Stimulated activated CD8-positive, alpha-beta memory T cell treated with anti-CD3 and anti-CD28 coated beads, Interleukin-7, amount 100 ng/mL, for 48 hours (primary cell): ENCODE measurements around the gene RASA2.
"Not testable (repeated sequence)": the region's sequence is repeated elsewhere in the genome, so short reads cannot be mapped to it uniquely, and the experiment has no call there.

Experiments used
- DNase-seq, 2 donors: peaks; one replicate each; pipeline ENCODE4 v3.0.0-alpha.2; 2020; ENCODE audit warnings: low read depth in 1 of 2; ENCODE audit errors: extremely low read depth in 1 of 2

The RASA2 gene

DNA sequence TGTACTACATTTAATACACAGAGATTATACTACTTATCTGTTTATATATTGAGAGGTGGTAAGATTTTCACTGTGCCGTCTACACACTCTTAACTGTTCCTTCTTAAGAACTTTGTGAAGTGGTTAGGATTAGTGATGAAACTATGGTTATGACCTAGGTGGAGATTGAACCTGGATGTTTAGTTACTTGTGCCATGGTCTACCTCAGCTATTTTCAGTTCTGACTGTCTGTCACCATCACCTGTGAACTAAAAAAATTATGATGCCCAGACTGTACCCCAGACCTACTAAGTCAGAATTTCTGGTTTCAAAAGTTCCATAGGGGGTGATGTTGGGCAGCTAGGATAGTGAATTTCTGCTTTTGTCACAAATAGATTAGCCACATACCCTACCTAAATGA is 6.4 kb downstream of the RASA2 start:
- no peak for DNase-seq

DNA sequence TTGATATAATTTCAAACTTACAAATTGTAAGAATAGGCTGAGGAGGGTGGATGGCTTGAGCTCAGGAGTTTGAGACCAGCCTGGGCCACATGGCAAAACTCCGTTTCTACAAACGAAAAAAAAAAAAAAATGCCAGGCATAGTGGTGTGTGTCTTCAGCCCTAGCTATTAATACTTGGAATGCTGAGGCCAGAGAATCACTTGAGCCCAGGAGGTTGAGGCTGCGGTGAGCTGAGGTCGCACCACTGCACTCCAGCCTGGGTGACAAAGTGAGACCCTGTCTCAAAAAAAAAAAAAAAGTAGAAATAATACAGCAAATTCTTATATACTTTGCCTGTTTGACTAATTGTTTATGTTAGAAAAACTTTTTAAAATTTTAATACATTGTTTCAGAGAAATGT is 10.8 kb downstream of the RASA2 start:
- not testable (repeated sequence) for DNase-seq

- DNase-seq, result peak; percentile 70 to 78
Observed at GRCh38 chr3:141498598-141499223, 11.9 kb downstream of the RASA2 start.

DNA sequence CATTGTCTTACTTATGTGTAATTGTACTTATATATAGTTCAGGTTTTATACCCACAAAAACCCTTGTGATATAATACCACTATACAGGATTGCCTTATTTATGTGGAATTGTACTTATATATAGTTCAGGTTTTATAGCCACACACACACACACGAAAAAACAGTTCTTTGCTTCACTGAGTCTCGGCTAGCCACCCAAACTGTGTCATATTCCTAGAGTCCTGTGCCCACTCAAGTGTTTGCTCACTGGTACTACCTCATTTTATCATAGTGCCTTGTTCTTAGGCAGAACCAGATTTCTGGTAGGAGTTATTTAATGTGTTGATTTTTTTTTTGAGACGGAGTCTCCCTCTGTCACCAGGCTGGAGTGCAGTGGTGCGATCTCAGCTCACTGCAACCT is 12.5 kb downstream of the RASA2 start:
- no peak for DNase-seq

DNA sequence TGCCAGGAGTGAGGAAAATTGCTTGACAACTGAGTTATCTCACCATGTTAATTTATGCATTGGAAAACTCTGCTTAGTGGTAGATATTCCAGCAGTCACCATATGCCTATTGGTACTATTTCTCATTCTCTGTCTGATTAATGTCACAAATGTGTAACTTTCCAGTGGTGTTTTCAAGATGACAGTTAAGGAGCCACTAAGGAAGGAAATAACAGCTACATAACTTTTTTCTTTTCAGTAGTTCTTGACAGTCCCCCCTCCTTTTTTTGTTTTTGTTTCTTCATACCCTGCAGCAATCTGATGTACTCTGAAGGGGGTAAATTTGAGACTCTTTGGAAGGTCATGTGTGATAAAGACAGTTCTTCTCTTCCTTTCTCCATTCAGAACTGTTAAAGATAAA is 13.1 kb downstream of the RASA2 start:
- no peak for DNase-seq

- DNase-seq, result no peak
Observed at GRCh38 chr3:141500397-141500796, 13.6 kb downstream of the RASA2 start.

GRCh38 chr3:141505166-141505565 is 18.3 kb downstream of the RASA2 start:
- DNase-seq, result no peak

DNA sequence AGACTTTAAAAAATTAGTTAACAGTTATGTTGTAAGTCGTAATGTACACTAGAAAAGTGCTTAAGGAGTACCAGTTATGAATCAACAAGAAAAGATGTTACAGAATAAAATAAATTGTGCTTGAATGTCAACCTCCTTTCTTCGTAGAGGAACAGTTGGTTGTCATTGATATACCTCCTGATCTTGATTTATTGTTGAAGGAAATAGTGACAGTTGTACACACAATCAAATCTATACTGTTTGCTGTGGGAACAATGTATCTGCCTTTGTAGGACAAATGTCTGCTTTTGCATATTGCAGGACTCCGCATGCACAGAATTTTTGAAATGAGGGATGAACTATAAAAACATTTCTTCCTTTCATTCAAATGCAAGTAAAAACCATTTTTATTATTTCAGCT is 19.2 kb downstream of the RASA2 start:
- DNase-seq, result no peak

DNA sequence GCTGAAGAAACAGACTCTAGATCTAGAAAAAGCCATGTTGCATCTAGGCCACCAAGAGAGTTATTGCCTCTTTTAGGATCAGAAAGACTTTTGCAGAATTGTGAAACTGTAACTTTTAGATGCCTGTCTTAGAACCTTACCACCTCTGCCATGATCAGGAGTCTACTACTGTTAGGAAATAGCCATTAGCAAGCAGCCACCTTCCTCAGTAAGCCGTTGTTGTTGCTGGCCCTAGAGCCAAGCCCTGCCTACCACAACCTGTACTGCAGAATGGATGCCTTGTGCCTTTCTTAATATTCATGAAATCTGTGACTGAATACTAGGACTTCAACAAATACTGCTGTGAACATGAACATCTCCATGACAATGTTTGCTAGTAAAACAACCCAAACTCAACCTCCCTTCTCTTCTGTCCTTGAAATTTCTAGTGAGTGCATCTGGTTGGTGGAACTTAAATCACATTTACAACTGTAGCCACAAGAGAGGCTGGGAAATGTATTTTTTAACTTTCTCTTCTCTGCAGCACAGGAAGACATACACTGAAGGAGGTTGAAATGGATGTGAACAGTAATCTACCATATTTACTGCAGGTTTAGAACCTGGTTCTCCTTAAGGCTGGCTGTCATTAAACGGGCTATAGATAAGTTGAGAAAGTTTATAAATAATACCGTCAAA is 20.7 kb downstream of the RASA2 start:
- DNase-seq, result no peak

- DNase-seq, result no peak
Observed at GRCh38 chr3:141508067-141508436, 21.2 kb downstream of the RASA2 start.

GRCh38 chr3:141511361-141511760 is 24.5 kb downstream of the RASA2 start:
- no peak for DNase-seq

DNA sequence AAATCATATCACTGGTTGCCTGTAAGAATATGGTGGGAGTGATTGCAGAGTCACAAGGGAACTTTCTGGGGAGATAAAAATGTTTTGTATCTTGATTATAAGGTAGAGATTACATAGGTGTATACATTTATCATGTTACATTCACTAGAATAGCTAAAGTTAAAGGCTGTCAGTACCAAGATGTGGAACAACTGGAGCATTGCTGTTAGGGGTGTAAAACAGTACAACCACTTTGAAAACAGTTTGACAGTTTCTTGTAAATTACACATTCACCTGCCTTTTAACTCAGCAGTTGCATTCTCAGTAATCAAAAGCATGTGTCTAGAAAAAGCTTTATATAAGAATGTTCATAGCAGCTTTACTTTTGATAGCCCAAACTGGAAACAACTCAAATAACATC is 27.6 kb downstream of the RASA2 start:
- DNase-seq, result no peak

DNA sequence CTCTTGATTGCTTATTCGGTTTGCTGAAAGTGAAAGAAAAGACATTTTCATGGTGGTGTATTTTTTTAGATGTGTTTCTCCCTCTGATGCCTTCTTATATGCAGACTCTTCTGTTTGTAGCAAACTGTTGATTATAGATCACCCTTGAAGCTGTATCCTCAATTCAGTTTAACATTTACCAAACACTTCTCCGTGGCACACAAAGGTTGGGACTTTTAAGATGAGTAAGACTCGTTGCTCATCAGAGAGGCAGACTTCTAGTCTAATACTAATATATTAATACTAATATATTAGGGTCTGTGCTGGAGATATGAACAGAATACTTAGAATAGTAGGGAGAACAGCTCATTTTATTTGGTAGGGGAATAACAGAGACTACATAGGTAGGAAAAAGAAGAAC is 32.8 kb downstream of the RASA2 start:
- no peak for DNase-seq

DNA sequence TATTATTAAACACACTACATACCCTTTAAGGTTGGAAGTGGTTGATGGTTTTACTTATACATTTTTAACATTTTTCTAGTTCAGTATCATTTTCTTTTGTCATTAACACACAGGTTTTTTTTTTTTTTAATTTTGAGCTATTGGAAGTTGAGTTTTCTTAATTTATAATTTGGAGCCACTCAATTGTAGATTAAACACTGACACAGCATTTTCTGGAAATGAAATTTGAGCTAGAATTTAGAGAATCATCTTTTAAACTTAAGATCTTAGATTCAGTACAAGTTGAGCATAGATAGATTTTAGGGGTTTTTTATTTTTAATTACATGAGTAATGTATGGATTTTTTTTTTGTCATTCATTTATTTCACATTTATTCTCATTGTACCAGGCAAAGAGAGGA is 35.0 kb downstream of the RASA2 start:
- DNase-seq, result no peak

DNA sequence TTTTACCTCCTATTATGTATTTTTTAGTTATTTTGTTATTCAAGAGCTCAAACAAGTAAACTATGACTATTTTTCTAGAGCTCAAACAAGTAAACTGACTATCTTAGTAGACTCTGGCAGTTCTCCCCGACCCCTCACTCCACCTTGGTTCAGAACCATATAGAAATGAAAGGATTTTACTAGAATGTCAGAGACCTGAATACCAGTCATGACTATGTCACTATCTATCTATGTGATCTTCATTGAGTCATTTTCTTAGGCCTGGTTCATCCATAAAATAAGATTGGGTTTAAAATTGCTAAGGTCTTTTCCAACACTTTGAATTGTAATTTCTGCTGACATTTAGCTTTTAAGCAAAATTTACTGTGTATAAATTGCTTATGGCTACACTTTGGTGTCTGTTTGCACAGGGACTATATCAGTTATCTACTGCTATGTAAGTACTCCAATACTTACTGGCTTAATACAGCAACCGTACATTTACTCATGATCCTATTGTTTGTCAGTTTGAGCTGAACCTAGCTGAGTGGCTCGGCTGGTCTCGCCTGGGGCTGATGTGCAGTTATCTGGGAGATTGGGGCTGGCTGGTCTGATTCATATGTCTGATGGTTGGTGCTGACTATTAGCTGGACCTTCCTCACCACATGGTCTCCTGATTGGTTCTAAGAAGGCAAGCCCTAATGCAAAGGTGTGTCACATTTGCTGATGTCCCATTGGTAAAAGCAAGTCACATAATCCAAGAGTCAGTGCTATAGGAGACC is 37.0 kb downstream of the RASA2 start:
- no peak for DNase-seq

GRCh38 chr3:141524988-141525387 is 38.2 kb downstream of the RASA2 start:
- DNase-seq, result no peak

GRCh38 chr3:141525814-141526213 is 39.0 kb downstream of the RASA2 start:
- DNase-seq, result no peak

DNA sequence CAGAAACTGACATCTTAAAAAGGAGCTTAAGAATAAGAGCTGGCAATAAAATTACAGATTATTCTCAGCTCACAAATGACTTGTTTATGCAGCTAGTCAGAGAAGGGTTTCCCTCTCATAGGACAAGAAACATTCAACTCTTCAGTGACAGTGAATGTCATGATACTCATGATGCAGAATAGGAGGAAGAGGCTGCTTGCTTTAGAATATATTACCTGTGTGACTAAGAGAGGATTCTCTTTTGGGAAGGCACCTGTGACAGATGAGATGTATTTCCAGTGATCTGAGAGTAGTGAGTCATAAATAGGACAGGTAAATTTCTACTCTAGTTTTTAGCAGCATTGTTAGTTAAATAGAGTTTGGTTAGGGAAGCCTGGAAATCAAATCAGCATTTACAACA is 39.9 kb downstream of the RASA2 start:
- DNase-seq, result no peak

GRCh38 chr3:141528800-141529199 is 42.0 kb downstream of the RASA2 start:
- DNase-seq, result no peak

DNA sequence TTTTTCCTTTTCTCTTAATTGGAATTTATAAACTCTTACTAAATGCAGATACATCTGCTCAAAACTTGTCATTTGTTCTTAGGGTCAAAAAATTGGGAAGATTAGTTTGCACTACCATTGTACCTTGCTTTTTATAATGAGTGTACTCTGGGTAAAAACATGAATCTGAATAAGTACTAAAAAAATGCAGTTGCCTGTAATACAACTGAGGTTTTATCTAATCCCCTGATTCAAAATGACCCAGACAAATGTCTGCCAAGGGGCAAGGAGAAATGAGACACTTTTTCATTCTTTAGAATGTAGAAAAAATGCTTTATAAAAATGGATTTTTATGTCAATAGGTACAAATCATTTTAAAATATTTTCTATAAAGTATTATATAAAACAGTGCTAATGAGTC is 42.4 kb downstream of the RASA2 start:
- DNase-seq, result no peak

- no peak for DNase-seq
Observed at GRCh38 chr3:141529717-141530414, 43.0 kb downstream of the RASA2 start.

GRCh38 chr3:141530415-141530768 is 43.6 kb downstream of the RASA2 start:
- no peak for DNase-seq
